NCI-H1092 treated with DMSO at 0.1 percent for 48 hours (cell line): ENCODE results near the gene NDST1.

Source experiments
- DNase-seq: peaks from one replicate; lab custom pipeline; 2025; lab: John Stamatoyannopoulos, UW

The NDST1 gene

DNA sequence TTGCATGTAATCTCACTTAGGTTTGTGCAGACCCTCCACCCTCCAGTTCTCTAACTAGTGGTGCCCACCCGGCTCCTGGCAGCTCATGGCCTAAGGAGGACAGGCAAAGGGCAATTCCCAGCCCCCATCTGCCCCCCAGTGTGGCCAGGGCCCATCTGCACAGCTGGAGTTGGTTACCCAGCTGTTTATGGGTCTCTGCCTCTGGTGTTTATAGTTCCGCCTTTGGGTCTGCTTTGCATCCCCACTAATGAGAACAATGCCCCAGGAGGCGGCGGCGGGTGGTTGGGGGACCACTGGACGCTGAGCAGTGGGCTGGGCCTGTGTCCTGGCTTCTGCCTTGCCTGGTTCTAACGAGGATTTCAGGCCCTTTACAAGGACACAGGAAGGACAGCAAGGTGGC, 62.4 kb downstream of the NDST1 start:
- DNase-seq = no peak

DNA sequence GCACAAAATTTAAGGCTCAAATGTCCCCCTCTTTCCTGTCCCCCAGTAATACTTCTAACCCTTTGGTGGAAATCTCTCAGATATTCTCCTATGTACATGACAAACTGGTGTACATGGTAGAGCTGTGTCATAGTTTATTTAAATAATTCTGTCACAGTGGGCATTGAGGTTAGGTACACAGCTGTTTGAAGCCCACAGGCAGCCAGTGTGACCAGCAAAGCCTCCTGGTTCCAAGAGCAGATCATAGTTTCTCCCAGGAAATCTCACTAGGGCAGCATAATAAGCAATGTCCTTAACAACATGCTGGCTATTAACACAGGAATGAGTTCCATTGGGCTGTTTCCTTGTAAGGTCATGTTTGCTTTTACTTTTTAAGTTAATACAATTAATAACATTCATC, 63.9 kb downstream of the NDST1 start:
- no peak for DNase-seq

DNA sequence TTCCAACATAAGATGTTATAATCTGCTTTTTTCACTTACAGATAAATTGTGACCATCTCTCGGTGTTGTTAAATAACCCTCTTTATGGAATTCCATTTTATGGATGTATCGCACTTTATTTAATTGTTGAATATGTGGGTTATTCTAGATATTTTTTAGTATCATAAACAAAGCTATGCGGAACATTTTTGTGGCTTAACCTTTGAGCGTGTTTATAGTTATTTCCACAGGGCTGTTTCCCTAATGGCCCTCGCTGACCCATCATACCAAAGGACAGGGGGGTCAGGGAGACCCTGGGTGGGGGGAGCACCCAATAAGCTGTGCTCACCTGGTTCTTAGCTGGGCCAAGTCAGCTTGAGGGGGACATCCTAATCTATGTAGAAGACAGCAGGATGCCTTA, 65.3 kb downstream of the NDST1 start:
- no peak for DNase-seq

DNA sequence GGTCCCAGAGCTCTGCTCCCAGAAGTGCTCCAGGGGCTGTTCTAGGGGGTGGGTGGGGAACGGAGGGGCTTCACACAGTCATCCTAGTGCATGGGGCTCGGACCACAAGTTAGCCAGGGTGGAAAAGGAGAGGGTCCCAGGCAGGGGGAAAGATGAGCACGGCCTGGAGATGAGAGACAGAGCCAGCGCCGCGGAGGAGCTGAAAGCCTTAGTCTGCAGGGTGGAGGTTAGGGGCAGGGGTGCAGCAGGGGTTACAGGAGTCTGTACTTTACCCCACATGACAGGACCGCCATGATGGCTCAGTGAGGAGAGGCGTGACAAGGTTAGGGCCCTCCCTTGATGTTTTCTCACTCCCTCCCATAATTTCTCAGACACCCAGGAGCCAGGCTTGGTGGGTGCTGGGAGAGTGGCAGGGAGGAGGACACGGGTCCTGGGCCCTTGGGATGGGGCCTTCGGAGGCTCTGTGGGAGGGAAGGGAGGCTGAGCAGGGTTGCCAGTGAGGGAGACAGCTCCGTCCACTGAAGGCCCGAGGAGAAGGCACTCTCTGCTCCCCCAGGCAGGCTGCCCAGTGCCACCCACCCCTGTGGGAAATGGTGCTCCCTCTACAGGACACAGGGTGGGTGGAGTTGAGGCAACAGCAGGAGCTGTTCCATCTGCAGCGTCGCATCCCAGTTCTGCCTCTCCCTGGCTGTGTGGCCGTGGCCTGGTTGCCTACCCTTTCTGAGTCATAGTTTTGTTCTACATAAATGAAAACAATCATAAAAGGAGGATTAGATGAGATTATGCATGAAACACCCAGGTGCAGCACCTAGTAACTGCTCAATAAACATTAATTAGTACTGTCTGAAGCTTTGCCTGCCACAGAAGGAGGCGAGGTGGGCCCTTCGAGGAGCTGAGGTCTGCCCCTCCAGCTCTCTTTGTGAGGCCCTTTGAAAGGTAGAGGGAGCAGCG, 66.2 kb downstream of the NDST1 start:
- no peak for DNase-seq

DNA sequence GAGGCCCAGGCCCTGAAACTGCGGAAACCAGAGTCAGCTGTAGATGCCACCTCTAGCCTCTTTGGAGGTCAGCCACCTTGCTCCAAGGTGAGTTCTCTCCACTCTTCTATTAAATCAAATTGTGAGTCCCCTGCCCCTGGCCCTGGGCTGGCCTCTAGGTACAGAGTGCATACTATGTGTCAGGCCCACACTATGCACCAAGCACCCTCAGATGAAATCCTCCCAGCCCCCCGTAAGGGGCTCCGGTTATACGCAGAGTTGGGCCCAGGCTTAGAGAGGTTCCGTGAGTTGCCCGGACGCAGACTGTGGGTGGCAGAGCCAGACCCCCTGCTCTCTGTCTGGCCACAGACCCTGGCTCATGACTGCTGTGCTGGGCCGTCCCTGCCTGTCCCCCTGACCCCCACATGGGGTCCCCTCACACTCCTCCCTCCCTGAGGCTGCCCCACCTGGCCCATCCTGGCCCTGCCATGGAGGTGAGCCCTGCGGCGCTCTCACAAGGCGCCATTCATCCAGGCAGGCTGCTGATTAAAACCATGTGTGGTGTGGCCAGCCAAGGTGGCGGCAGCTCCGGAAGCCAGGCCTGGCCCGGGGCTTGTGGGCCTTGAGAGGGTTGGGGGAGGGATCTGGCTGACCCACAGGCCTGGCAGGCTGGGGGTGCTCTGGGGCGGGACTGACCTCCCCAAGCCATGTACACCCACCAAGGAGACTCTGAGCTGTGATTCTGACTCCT, 67.1 kb downstream of the NDST1 start:
- no peak for DNase-seq

DNA sequence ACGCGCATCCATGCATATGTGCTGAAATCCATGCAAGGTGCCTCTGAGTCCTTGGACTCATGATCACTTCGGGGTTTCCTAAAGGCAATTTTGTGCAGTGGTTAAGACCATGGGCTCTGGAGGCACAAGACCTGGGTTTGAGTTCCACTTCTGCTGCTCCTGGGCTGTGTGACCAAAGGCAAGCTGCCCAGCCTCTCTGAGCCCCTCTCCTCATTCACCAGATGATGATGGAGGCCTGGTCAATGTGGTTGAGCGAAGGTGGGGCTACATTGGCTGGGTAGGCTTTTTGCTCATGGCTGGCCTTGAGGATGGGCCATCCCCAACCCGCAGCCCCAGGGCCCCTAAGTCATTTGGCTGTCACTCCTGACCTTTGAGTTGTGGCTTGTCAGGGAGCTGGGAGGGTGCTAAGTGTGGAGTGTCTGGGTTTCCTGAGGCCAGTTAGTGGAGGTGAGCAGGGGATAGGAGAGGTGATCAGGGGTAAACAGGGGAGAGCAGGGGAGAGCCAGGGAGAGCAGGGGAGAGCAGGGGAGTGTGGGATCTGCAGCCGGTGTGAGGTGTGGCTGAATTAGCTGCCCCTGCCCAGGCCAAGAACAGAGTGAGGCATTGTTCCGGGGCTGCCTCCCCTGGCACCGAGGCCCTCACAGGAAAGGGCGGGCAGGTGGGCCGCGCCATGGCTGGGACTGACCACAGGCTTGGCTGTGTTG, 68.0 kb downstream of the NDST1 start:
- no peak for DNase-seq

DNA sequence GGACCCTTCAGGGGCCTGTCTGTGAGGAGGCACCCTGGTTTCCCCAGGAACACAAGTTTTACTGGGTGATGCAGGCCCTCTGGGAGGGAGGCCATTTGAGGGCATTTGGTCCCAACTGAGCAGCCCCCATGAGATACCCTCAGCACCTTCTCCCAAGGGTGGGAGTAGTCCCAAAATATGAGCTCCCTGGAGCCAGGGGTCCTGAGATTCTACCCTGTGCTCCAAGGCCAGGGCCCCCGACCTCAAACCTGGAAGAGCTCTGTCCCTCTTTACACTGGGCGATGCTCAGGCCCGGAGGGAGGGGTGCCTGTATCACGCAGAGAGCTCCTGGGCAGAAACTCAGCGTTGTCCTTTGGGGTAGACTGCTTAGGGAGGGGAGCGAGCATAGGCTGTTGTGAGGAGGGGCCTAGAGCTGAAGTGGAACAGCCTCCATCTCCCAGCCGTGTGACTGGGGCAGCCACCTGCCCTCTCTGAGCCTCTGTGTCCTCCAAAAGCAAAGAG, 68.6 kb downstream of the NDST1 start:
- no peak for DNase-seq

DNA sequence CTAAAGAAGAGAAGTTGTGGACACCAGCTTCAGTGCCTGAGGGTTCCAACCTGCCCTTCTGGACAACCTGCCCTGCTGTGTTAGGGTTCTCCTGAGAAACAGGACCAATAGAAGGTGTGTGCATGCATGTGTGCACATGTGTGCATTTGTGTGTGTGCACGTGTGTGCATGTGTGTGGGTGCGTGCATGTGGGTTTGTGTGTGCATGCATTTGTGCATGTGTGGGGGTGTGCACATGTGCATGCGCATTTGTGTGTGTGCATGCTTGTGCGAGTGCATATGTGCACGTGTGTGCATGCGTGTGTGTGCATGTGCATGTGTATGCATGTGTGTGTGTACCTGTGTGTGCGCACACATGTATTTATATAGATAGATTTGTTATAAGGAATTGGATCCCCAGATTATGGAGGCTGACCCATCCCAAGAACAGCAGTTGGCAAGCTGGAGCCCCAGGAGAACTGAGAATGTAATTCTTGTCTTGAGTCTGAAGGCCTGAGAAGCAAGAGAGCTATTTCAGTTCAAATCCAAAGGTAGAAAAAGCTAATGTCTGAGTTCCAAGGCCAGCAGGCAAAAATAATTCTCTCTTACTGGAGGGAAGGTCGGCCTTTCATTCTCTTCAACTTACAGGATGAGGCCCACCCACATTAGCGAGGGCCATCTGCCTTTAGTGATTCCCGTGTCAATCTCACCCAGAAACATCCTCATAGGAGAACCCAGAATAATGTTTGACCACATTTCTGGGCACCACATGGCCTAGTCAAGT, 69.6 kb downstream of the NDST1 start:
- DNase-seq = no peak

DNA sequence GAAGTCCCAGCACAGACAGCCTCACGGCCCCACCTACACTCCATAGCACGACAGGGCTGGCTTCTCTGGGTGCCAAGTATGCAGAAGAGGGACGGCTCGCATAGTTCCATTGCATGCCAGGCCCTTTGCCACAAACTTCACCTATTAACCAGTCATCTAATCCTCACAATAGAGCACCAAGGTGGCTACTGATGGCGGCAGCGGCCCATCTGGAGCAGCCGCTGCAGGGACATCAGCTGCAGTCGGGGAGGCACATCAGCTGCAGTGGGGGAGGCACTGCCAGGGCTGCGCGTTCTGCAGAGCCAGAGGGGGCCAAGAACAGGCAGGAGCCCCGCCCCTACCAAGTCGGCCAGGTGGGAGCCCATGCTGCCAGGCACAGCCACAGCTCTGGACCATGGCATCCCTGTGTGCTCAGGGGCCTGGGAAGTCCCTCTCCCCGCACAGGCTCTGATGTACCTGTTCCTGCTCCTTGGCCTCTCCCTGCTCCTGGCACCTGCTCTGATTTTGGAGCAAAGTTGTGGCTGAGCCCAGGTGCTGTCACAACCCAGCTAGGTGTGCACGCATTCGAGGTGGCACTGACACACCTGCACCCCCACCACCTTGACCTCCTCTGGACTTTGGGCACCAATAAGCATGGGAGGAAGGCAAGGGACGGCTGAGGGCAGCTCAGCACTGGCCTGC, 71.0 kb downstream of the NDST1 start:
- DNase-seq = no peak

DNA sequence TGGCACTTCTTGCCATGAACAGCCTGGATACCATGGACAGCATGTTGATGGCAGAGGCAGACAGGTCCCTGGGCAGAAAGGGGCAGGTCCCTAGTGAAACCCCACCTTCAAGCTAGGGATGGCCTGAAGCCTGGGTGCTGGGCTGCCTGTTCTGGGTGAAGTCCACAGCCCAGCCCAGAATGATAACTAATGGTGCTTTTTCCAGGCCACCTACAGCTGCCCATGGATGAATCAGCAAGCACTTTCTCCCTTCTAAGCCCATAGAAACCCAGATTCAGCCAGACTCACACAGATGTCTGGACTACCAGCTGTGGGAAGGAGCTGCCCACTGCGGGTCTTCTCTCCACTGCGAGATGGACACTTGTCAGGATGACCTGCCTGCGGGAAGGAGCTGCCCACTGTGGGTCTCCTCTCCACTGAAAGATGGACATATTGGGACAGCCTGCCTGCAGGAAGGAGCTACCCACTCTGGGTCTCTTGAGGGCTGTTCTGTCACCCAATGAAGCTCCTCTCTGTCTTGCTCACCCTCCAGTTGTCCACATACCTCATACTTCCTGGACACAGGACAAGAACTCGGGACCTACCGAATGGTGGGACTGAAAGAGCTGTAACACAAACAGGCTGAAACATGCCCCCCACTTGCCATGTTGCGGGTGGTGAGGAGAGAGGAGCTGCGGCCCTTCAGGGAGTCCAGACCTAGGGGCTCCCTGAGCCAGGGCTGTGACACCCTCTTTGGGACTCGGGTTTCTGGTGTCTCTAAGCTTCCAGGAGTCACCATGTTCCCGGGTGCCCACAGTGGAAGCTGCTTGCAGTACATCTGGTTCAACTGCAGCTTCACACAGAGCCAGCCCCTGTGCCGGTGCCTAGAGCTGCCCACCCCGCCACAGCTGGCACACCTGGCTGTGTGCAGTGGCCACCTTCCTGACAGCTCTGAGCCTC, 71.8 kb downstream of the NDST1 start:
- no peak for DNase-seq

DNA sequence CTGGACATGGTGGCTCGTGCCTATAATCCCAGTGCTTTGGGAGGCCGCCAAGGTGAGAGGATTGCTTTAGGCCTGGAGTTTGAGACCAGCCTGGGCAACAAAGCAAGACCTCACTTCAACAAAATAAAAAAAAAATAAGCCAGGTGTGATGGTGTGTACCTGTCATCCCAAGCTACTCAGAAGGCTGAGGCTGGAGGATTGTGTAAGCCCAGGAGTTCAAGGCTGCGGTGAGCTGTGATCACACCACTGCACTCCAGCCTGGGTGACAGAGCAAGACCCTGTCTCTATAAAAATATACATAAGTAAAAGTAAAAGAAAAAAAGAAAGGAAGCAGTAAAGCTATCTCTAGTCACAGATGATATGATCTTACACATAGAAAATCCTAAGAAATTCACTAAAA, 73.0 kb downstream of the NDST1 start:
- DNase-seq = no peak

DNA sequence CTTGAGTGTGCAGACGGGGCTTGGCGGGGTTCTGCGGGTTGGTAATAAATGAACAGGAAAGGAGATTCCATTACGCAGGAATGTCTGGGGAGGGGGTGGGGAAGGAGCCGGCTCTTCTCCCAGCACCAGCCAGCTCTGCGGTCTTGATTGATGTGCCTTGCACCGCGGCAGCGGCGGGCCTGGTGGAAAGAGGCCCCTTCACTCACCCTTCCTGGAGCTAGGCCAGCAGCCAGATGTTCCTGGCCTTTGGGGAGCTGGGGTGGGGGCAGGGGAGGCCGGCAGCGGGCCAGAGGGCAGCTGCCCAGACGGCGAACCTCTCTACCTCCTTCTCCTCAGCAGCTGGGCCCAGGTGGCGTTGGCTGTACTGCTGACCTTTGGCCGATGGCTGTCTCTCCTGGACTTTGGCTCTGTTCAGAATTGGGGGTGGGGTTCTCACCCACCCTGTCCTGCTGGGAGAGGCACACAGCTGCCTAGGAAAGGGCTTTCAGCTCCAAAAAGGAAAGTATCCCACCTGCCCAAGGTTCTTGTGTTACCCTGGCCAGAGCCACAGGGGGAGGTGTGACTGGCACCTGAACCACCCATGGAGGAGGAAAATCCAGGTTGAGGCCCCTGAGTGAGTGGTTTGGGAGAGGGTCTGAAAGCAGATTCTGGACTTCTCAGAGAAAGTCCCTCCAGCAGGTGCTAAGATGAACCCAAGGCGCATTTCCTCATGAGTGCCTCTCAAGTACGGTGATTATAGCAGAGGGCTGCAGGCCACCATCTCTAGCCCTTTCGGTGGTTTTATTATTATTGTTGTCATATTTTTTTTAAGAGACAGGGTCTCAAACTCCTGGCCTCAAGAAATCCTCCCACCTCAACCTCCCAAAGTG, 74.5 kb downstream of the NDST1 start:
- no peak for DNase-seq

DNA sequence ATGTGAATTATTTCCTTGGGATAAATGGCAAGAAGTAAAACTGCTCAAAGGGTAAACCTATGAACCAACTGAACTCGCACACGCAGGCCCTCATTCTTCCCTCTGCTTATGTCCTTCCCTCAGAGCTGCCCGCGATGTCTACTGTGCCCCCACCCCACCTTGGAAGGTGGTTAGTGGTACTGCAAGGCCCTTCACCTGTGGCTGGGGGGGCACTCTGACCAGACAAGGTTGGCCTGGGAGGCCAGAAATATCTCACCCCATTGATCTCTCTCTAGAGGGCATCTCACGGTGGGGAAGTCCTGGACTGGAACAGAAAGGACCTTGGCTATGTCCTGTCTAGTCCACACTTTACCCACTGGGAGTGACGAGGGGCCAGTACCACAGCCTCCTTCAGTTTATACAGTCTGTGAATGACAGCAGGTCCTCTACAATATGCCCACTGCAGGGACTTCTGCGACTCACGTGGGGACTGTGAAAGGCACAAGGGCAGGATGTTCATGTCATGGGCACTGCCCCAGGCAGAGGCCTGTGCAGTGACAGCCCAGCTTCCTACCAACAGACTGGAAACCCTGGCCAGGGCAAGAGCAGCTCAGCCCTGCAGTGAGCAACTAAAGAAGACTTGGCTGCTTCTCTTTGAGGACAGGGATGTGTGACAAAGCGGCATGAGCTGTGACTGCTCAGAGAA, 75.8 kb downstream of the NDST1 start:
- no peak for DNase-seq

DNA sequence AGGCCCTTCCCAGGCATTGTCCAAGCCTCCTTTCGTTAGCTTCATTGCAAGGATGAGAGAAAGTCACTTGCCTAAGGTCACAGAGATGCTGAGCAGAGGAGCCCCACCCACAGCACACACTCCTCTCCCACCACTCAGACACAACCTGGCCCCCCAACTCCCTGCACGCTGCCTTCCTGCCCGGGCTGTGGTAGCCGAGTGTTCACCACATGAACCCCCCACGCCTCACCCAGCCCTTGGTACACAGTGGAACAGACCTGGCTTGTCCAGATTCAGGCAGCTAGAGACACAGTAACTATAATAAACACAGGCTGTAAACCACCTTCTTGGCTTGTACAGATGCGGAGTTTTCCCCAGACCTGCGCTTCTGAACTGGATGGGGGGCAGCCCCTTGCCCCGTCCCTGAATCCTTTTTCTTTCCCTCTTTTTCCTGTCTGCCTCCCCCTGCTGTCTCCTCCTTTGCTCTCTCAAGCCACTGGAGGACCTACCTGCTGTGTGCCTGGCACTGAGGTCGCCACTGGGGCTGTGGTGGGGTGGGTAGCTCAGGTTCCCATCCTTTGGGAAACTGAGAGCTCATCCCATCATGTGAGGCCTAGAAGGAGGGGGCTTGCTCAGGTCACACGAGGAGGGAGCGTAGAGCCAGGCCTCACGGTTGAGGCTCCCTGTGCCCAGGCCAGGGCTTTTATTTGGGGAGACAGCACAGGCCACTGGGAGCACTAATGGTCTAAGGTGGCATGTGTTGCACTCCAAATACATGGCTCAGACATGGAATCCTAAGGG, 76.8 kb downstream of the NDST1 start:
- DNase-seq = no peak

DNA sequence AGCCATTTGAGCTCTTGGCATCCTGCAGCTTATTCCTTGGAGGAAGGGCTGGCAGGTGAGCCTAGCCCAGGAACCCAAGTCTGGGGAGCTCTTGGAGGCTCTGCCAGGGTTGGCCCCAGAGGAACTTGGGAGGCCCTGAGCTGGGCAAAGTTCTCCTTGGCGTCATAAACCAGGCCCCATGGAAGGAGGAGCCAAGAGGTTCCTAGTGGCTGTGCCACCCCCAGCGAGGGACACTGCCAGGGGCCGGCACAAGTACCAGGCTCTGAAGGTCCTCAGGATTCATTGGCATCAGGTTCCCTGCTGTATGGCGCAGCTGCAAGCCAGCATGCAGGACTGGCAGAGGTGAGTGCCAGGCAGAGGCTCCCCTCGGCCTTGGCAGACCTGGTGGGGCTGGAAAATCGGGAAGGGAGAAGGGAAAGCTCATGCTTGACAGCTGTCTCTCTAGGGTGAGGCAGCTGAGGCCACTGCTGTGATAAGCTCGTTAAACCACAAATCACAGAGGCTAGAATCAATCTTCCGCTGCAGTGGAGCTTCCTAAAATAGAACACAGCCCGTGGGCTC, 77.9 kb downstream of the NDST1 start:
- DNase-seq = no peak

DNA sequence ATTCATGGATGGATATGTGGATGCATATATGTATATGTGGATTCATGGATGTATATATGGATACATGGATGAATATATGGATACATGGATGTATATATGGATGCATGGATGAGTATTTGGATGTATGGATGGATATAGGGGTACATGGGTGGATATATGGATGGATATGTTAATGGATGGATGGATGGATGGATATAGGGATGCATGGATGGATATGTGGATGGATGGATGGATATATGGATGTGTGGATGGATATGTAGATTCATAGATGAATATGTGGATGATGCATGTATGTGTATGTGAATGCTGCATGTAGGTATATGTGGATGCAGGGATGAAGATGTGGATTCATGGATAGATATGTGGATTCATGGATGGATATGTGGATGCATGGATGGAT, 79.1 kb downstream of the NDST1 start:
- DNase-seq = no peak

DNA sequence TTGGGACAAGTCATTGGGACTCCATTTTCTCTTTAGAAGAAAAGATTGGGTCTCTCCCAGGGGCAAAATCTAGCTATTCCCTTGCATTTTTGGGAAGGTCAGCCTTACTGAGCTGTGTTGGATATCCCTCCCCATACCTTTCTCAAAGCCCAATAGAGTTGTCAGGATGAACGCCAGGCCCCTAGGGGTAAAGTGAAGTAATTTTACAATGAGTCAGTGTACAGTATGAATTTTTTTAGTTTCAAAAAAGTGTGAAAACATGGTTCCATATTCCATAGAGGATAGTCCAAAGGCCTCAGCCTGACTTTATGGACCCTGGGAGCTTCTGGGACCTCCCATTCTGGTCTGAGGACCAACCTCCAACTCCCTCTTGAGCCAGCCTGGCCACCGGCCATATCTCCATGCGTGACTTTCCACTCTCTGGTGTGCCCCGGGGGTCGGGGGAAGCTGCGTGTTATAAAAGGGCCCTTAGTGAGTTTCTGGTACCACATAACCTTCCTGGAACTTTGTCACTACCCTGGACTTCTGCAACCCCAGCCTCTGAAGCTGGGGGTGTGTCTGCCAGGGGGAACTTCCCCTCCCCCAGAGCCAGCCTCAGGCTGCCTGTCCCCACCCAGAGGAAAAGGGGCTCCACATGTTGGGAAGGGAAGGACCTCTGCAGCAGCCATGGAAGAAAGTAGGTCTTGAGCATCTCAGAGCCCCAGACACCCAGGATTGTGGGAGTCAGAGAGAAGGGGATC, 80.1 kb downstream of the NDST1 start:
- DNase-seq = no peak
